Psoas muscle (tissue), 8 donors: ENCODE data around the gene HOXD4. TPM values are rescaled to one million over a fixed set of nuclear protein-coding genes. Genes with fewer than 3 reads are reported as not detected.

Source experiments
- ATAC-seq, 4 donors: fragments of 200-7000 bp; cut with Tn5 transposase; one replicate each; pipeline ENCODE4 v1.9.1; 2020; ENCODE audit warnings: moderate library complexity in 3 of 4, mild to moderate bottlenecking in 2 of 4
- DNase-seq, 2 donors: peaks; one replicate each; pipeline ENCODE4 v3.0.0-alpha.2; 2020
- H3K27ac ChIP-seq: fragments of 200-600 bp; one replicate; pipeline ENCODE4 v1.8.0; 2022
- H3K27me3 ChIP-seq, 3 donors: fragments of 200-600 bp in 1 of 3; one replicate each; pipeline versions ENCODE4 v1.6.1 to v1.8.0; 2013 to 2022; ENCODE audit warnings: low read length in 2 of 3, mild to moderate bottlenecking in 2 of 3, moderate library complexity in 1 of 3; ENCODE audit not compliant: insufficient read depth in 3 of 3
- H3K36me3 ChIP-seq, 2 donors: fragments of 200-600 bp in 1 of 2; one replicate each; pipeline versions ENCODE4 v1.6.1 to v1.8.0; 2013 to 2022; ENCODE audit warnings: low read depth in 1 of 2, mild to moderate bottlenecking in 1 of 2, moderate library complexity in 1 of 2; ENCODE audit not compliant: insufficient read depth in 1 of 2
- H3K4me1 ChIP-seq: fragments of 200-600 bp; one replicate; pipeline ENCODE4 v1.8.0; 2022
- H3K4me3 ChIP-seq: fragments of 200-600 bp; one replicate; pipeline ENCODE4 v1.8.0; 2022; ENCODE audit warnings: mild to moderate bottlenecking
- H3K9me3 ChIP-seq: fragments of 200-600 bp; one replicate; pipeline ENCODE4 v1.8.0; 2022
- WGBS, 3 donors: extraction: QIAGEN DNeasy Blood & Tissue Kit; methylation state at CpG; one replicate each; pipeline versions ENCODE4 v1.1.6 to v1.1.7; 2013; 5-methylcytosine and 5-hydroxymethylcytosine counted together
- intact Hi-C, 2 donors: fragments of 100-400 bp; cut with DNase I; formaldehyde crosslinking; loops; one replicate each; pipeline versions ENCODE4 v1.11.0 to v1.14.2; 2022
- polyA plus RNA-seq, 3 donors: library from polyadenylated mRNA; stranded (reverse); fragments of 200-250 nt; gene quantifications; one replicate each; pipeline ENCODE4 v1.2.3, GENCODE V29; 2013
- total RNA-seq, 4 donors: library from RNA; stranded (reverse); fragmentation: NEBNext Ultra II Directional in 2 of 4; extraction: Animal tissue kit (Norgen Biotek cat#: 25700) in 2 of 4; gene quantifications; one replicate each; pipeline versions ENCODE4 v1.2.1 to v1.2.4, GENCODE V29; 2021 to 2023
- TF ChIP-seq, protein P1 (sequence below): fragments of 200-600 bp; IDR thresholded peaks from one replicate; pipeline ENCODE4 v1.8.0; 2022; ENCODE audit warnings: antibody characterized with exemption
- donor health status: healthy with polysubstance abuse.
- donor health status: DM: no; HTN: no; CAD: no; lungs with moderate emphysema.
- donor health status: Bipolar disorder and iron deficiency.
- donor health status: healthy.
- donor health status: DM: yes; HTN: yes; CAD: no.
- donor health status: DM: no; HTN: no; CAD: no.
- donor health status: DM: no; HTN: no; CAD: no.
- donor health status: DM: yes; HTN: yes; CAD: no.

HOXD4 gene
- total and polyA plus RNA-seq, 7 donors, result 0.26 to 4.1 (median 1.2) TPM

GRCh38 chr2:176154576-176155252 lies 3.4 kb downstream of the HOXD4 start:
- Histone ChIP-seq H3K36me3 (peaks cover 2 to 44% of the 10 kb centered on the region in 2 donors), H3K9me3 (no peaks in the 10 kb centered on the region), H3K27me3 (peaks cover 0 to 6% (median 0%) of the 10 kb centered on the region in 3 donors), H3K4me1 (no peaks in the 10 kb centered on the region), H3K4me3 (no peak overlapping the region), H3K27ac (no peak overlapping the region)
- WGBS, 3 donors, result 82 to 86% (median 84%) methylated on average over 11 of the region's 11 CpGs
- TF ChIP-seq, protein P1, sequence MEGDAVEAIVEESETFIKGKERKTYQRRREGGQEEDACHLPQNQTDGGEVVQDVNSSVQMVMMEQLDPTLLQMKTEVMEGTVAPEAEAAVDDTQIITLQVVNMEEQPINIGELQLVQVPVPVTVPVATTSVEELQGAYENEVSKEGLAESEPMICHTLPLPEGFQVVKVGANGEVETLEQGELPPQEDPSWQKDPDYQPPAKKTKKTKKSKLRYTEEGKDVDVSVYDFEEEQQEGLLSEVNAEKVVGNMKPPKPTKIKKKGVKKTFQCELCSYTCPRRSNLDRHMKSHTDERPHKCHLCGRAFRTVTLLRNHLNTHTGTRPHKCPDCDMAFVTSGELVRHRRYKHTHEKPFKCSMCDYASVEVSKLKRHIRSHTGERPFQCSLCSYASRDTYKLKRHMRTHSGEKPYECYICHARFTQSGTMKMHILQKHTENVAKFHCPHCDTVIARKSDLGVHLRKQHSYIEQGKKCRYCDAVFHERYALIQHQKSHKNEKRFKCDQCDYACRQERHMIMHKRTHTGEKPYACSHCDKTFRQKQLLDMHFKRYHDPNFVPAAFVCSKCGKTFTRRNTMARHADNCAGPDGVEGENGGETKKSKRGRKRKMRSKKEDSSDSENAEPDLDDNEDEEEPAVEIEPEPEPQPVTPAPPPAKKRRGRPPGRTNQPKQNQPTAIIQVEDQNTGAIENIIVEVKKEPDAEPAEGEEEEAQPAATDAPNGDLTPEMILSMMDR, result no peak
- DNase-seq, result no peak
- no peak for ATAC-seq
- intact Hi-C loops, result no loop called here

GRCh38 chr2:176155356-176156044 lies 4.2 kb downstream of the HOXD4 start:
- no peak for DNase-seq
- Histone ChIP-seq H3K9me3 (no peaks in the 10 kb centered on the region), H3K36me3 (peaks cover 2 to 36% of the 10 kb centered on the region in 2 donors), H3K4me1 (no peaks in the 10 kb centered on the region), H3K4me3 (no peak overlapping the region), H3K27ac (no peak overlapping the region), H3K27me3 (peaks cover 0 to 6% (median 0%) of the 10 kb centered on the region in 3 donors)
- intact Hi-C loops, result no loop called here
- WGBS, 3 donors, result 74 to 77% (median 75%) methylated on average over 6 of the region's 6 CpGs
- no peak for ATAC-seq
- TF ChIP-seq, protein P1, result no peak

DNA sequence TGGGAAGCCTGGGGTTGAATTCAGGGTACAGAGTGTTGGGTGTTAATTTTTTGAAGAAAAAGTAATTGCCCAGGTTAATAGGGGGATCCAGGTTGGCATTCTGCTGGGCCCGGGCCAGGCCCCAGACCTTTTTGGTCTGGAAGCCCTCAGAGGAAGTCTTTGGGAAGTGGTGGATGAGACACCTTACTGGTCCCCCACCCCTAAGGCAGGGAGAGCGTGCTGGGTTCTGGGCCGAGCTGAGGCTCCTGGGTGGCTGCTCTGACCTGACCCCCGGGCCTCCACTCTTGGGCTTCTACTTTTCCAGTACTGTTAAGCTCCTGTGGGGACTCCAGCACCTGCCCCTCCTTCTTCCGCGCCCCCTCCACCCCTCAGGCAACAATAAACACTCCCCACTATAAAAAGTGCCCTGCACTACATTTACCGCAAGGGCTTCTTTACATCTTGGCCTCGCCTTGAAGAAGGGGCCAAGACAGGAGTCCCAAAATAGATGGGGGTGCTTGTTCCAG lies 5.0 kb downstream of the HOXD4 start:
- H3K27me3 ChIP-seq, result peaks cover 0 to 6% (median 0%) of the 10 kb centered on the region in 3 donors
- no peaks in the 10 kb centered on the region for H3K4me1 ChIP-seq
- no peak overlapping the region for H3K4me3 ChIP-seq
- H3K9me3 ChIP-seq, result no peaks in the 10 kb centered on the region
- 93 to 95% (median 95%) methylated on average over 8 of the region's 8 CpGs for WGBS, 3 donors
- no peak for ATAC-seq
- peaks cover 2 to 36% of the 10 kb centered on the region in 2 donors for H3K36me3 ChIP-seq
- DNase-seq, result no peak
- TF ChIP-seq, protein P1, result no peak
- intact Hi-C loops, result no loop called here
- no peak overlapping the region for H3K27ac ChIP-seq

GRCh38 chr2:176156807-176157498 lies 5.6 kb downstream of the HOXD4 start, which contains the start of gene HOXD3:
Gene HOXD3, plus strand, starts transcription at chr2:176157307. Its CDS starts 11,808 bp downstream, at chr2:176169115.
- peaks cover 0 to 6% (median 0%) of the 10 kb centered on the region in 3 donors for H3K27me3 ChIP-seq

More at GRCh38 chr2:176156807-176157498, 5.6 kb downstream of the HOXD4 start, which contains the start of gene HOXD3:
- Histone ChIP-seq H3K4me3 (peak within 1 kb of the TSS; percentile 48), H3K4me1 (no peaks in the 10 kb centered on the region), H3K36me3 (peaks cover 2 to 36% of the 10 kb centered on the region in 2 donors), H3K9me3 (no peaks in the 10 kb centered on the region), H3K27ac (no peak within 1 kb of the TSS)
- DNase-seq (no peak), ATAC-seq (no peak)
- WGBS, 3 donors, result 46 to 53% (median 47%) methylated on average over 48 of the region's 48 CpGs
- TF ChIP-seq, protein P1, result no peak
- intact Hi-C loops, result no loop called here
